Transverse colon (tissue), 3 donors: ENCODE results near the gene SLC39A6.

Source experiments
- EP300 ChIP-seq: sonication (generic); formaldehyde crosslinking; IDR thresholded peaks from one replicate; pipeline ENCODE4 v1.6.1; 2017; ENCODE audit warnings: antibody characterized with exemption, low read depth
- POLR2A ChIP-seq: fragments of 450-650 bp; IDR thresholded peaks from one replicate; pipeline ENCODE4 v1.6.1; 2016; ENCODE audit warnings: antibody characterized with exemption, mild to moderate bottlenecking, moderate library complexity
- TF ChIP-seq, protein P1 (sequence below), 5 experiments: fragments of 200-600 bp in 3 of 5; fragments of 450-650 bp in 2 of 5; sonication (generic) in 3 of 5; IDR thresholded peaks; 1 replicate in 2 of 5; 2 replicates in 3 of 5; pipeline ENCODE4 v1.5.1; 2016 to 2017; ENCODE audit warnings: antibody characterized with exemption in 5 of 5, inconsistent platforms in 3 of 5, mild to moderate bottlenecking in 2 of 5, moderate library complexity in 1 of 5

DNA sequence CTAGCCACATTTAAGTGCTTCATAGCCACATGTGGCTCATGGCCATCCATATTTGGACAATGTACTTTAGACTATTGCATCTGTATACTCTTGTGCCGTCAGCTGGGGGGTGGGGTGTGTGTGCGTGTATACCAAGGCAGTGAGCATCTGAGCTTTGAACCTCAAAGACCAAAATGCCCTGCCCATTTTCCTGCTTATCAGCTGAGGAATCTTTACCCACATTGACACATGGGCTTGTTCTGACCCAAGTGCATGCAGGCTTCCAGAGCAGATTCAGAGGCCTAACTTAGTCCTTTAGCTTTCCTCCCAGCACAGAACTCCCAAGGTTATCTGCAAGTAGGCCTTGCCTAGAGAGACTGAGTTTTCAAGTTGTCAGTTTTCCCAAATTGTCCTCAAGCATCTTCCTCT is 47.0 kb upstream of the SLC39A6 start:
- TF ChIP-seq, protein P1, sequence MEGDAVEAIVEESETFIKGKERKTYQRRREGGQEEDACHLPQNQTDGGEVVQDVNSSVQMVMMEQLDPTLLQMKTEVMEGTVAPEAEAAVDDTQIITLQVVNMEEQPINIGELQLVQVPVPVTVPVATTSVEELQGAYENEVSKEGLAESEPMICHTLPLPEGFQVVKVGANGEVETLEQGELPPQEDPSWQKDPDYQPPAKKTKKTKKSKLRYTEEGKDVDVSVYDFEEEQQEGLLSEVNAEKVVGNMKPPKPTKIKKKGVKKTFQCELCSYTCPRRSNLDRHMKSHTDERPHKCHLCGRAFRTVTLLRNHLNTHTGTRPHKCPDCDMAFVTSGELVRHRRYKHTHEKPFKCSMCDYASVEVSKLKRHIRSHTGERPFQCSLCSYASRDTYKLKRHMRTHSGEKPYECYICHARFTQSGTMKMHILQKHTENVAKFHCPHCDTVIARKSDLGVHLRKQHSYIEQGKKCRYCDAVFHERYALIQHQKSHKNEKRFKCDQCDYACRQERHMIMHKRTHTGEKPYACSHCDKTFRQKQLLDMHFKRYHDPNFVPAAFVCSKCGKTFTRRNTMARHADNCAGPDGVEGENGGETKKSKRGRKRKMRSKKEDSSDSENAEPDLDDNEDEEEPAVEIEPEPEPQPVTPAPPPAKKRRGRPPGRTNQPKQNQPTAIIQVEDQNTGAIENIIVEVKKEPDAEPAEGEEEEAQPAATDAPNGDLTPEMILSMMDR (IDR thresholded peaks at IDR 0.05): no peak
- TF ChIP-seq EP300 (no peak), POLR2A (no peak)
